SW480 (cell line): ENCODE data around the gene MAN1A2.
"Not testable (repeated sequence)": the region's sequence is repeated elsewhere in the genome, so short reads cannot be mapped to it uniquely, and the experiment has no call there.

ENCODE experiments used
- DNase-seq: peaks from one replicate; pipeline ENCODE4 v3.0.0-alpha.2; 2016; ENCODE audit warnings: low spot score

MAN1A2 gene

DNA sequence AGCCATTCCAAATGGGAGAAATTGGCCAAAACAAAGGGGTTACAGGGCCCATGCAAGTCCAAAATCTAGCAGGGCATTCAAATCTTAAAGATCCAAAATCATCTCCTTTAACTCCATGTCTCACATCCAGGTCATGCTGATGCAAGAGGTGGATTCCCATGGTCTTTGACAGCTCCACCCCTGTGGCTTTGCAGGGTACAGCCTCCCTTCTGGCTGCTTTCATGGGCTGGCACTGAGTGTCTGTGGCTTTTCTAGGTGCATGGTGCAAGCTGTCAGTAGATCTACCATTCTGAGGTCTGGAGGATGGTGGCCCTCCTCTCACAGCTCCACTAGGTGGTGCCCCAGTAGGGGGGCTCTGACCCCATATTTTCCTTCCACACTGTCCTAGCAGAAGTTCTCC lies 191.2 kb downstream of the MAN1A2 start:
- DNase-seq, result not testable (repeated sequence)

GRCh38 chr1:117559139-117559538 lies 191.9 kb downstream of the MAN1A2 start:
- no peak for DNase-seq

DNA sequence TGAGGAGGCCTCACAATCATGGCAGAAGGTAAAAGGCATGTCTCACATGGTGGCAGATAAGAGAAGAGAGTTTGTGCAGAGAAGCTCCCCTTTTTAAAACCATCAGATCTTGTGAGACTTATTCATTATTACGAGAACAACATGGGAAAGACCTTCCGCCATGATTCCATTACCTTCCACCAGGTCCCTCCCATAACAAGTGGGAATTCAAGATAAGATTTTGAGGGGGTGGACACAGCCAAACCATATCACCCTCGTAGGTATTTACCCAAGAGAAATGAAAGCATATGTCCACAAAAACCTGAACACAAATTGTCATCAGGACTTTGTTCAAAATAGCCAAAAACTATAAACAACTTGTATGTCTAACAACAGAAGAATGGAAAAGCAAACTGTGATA lies 192.7 kb downstream of the MAN1A2 start:
- no peak for DNase-seq

GRCh38 chr1:117561071-117561470 lies 193.8 kb downstream of the MAN1A2 start:
- DNase-seq, result no peak

GRCh38 chr1:117561551-117561950 lies 194.3 kb downstream of the MAN1A2 start:
- DNase-seq, result no peak

- DNase-seq, result no peak
Observed at GRCh38 chr1:117562581-117563491, 195.6 kb downstream of the MAN1A2 start.

DNA sequence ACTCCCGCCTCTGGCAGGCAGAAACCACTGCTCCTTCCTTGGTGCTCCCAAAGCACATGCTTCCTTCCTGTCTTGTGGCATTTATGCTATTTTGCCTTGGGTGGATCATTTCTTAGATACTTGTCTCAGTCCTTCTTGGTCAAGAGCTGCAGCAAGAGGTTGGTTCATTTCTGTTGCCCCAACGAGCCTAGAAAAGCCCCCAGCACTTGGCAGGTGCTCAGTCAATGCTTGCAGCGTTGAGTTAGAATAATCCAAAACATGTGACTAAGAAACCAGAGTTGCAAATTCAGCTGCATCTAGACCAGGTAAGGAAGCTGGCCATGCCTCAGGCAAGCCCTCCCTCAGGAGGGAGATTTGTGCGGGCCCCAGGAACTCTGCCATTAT lies 196.2 kb downstream of the MAN1A2 start:
- no peak for DNase-seq

- DNase-seq, result no peak
Observed at GRCh38 chr1:117564227-117565075, 197.2 kb downstream of the MAN1A2 start.

GRCh38 chr1:117565076-117565556 lies 197.9 kb downstream of the MAN1A2 start:
- no peak for DNase-seq

GRCh38 chr1:117565745-117566455 lies 198.7 kb downstream of the MAN1A2 start:
- DNase-seq, result no peak

- no peak for DNase-seq
Observed at GRCh38 chr1:117566556-117566955, 199.3 kb downstream of the MAN1A2 start.

- no peak for DNase-seq
Observed at GRCh38 chr1:117567435-117567834, 200.2 kb downstream of the MAN1A2 start.

DNA sequence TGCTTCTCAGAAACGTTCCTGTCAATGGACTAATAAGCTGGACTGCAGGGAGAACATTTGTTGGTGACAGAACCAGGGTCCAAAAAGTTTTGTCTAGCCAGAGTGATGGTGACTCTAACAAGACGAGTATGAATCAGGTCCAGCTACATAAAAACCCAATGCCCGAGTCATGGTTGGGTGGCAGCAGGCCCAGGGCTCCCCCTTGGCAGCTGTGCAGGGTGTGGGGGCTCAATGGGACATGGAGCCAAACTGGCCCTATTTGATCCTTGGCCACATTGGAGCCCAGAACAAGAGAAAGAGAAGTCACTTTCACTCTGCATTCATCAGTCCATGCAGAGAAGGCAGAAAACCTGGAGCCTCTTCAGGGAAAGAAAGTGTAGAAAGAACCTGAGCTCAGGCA lies 200.7 kb downstream of the MAN1A2 start:
- no peak for DNase-seq

DNA sequence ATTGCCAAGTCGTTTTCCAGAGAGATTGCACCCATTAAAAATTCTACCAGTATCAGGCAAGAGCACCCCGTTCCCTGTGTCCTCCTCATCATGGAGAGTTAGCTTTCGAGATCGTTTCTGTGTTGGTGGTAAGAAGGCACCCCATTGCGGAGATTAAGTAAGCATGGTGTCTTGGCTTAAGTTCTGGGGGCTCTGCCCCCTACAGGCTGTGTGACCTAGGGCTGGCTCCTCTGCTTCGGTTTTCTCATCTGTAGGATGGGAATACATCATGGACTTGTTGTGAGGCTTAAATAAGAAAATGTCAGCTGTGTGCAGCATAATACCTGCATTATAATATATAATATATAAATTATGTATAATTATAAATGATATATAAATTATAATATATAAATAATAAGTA lies 201.8 kb downstream of the MAN1A2 start:
- no peak for DNase-seq

DNA sequence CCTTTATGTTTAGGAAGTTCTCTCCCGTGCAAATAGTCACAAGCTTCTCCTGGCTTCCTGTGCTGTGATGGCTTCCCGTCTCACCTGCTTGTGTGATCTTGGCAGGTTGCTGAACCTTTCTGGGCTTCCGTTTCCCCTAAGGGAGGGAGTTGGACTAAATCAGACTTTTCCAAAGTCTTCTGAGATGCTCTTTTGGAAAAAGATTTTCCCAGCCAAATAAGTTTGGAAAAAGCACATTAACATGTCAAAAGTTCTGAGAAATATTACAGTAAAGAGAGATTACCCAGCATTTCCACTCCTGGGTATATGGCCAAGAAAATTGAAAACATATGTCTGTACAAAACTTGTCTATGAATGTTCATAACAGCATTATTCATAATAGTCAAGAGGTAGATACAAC lies 202.6 kb downstream of the MAN1A2 start:
- DNase-seq, result no peak

DNA sequence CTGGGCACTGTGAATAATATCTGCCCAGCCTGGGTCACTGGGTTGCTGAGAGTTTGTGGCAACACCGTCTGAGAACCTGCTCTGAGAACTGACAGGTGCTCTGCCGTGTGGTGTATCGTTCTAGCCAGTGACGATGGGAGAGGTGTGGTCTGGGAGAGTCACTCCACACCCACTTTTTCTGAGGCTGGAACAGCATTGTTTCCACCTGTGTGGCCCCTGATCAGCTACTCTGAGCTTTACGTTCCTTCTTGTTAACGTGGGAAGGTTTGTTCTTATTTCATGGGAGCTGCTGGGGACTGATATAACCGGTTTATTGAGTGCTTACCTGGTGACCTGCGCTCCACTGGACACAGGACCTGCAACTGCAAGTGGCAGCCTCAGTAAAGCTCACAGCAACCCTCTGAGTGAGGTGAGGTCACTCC lies 203.8 kb downstream of the MAN1A2 start:
- peak; percentile 44 for DNase-seq

DNA sequence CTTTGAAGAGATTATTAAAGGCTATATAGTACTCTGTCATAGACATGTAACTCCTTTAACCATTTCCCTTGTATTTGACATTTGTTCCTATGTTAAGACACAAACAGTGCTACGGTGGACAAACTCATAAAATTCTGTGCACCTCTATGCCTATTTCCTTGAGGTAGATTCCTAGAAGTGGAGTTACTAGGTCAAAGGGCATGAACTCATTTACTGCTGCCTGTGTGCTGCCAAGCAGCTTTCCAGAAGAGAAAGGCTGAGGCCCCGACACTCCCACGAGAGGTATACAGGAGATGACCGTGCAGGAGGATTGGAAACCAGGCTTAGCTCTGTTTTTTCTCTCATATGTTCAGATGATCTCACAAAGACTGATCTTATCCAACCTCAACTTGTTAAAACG lies 204.2 kb downstream of the MAN1A2 start:
- DNase-seq, result no peak

DNA sequence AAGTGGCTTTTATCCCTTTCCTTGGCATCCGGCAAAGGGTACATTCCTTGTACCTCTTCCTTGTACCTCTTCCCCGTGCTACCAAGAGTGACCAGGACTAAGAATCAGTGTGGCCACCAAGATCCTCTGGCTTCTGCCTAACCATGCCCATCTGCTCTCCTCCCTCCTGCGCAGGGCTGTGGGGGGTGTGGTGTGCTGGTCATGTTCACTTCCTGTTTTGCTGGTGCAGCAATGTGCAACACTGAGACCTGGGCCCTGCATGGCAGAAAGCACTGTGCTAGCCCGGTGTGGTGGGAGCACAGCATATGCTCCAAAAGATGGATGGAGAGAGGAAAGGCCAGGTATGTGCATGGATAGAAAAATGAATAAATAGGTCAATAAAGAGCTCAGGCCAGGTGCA lies 205.3 kb downstream of the MAN1A2 start:
- no peak for DNase-seq

- DNase-seq, result no peak
Observed at GRCh38 chr1:117573386-117574023, 206.3 kb downstream of the MAN1A2 start.

DNA sequence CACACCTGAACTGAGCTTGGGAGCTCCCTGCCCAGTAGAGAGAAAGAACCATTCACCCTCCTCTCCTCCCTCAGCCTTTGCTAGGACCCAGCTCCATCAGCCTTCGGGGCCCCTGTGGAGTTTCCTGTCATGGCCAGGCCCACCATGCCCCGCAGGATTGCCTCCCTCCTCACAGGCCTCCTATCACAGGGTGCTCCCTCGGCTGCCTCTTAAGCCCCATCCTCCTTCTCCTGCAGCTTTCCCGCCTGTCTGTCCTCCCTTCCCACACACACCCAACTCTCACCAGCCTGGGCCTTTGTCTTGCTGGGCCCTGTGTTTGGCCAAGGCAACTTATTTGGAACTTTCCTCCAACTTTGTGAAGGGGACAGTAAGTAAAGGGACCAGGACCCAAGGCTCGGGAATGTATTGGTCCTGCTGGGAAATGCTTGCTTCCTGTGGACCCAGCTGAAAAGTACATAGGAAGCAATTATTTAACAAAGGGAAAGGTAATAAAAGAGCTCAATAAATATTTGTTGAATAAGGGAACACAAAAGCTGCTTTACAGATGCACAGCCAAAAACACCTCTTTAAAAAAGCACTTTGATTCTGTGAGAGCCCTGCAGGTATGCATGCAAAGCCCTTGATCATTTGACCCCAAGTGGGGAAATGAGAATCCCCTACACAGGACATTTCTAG lies 207.0 kb downstream of the MAN1A2 start:
- DNase-seq, result no peak

DNA sequence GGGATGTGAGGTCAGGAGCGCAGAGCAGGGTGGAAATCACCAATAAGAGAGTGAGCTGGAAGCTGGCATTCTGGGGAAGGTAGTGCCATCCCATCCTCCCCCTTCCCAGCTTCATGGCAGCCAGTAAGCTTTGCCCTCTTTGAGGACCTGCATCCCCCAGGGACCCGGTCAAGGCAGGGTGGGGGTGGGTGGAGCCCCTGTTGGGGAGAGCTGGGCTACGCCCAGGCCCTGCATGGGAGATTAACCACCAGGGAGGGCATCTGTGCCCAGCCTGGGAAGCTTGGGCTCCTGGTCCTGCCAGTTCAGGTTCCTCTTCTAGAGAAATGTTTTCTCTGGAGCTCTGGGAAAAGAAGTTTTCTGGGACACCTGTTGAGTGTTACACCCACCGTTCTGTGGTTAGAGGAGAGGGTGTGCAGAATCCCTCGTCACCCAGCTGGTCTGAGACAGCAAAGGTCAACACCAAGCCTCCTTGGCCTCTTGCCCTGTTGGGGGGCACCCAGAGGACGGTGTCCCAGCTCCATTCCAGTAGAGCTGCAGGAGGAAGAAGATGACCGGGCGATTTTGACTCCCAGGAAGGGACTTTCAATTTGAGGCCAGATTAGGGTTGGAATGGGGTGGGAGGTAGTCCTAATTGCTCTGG lies 208.5 kb downstream of the MAN1A2 start:
- no peak for DNase-seq
